Hepatic stellate cell (primary cell): ENCODE data around the gene ADARB2.

ENCODE experiments used
- DNase-seq: peaks from one replicate; pipeline ENCODE4 v3.0.0; 2011; ENCODE audit warnings: low spot score

ADARB2 gene

GRCh38 chr10:1128649-1129048 lies 608.7 kb downstream of the ADARB2 start:
- DNase-seq, result no peak

GRCh38 chr10:1128115-1128514 lies 609.2 kb downstream of the ADARB2 start:
- DNase-seq, result no peak

GRCh38 chr10:1127629-1128028 lies 609.7 kb downstream of the ADARB2 start:
- no peak for DNase-seq
